Measurements from ENCODE around the gene PTCHD4.

GRCh38 chr6:48134246-48134645 is 23.2 kb upstream of the PTCHD4 start:
- TF ChIP-seq POLR2A (IDR thresholded peaks at IDR 0.05) (no peak), POLR2AphosphoS5 (IDR thresholded peaks at IDR 0.05) (no peak), EP300 (IDR thresholded peaks at IDR 0.05) (no peak)
- TF ChIP-seq, protein P1, sequence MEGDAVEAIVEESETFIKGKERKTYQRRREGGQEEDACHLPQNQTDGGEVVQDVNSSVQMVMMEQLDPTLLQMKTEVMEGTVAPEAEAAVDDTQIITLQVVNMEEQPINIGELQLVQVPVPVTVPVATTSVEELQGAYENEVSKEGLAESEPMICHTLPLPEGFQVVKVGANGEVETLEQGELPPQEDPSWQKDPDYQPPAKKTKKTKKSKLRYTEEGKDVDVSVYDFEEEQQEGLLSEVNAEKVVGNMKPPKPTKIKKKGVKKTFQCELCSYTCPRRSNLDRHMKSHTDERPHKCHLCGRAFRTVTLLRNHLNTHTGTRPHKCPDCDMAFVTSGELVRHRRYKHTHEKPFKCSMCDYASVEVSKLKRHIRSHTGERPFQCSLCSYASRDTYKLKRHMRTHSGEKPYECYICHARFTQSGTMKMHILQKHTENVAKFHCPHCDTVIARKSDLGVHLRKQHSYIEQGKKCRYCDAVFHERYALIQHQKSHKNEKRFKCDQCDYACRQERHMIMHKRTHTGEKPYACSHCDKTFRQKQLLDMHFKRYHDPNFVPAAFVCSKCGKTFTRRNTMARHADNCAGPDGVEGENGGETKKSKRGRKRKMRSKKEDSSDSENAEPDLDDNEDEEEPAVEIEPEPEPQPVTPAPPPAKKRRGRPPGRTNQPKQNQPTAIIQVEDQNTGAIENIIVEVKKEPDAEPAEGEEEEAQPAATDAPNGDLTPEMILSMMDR (IDR thresholded peaks at IDR 0.05) = no peak
